ENCODE results near the gene SLC24A5.

- TF ChIP-seq CTCF (IDR thresholded peaks at IDR 0.05) (no peak), POLR2AphosphoS5 (IDR thresholded peaks at IDR 0.05) (no peak)
Observed at GRCh38 chr15:48096813-48097212, 24.0 kb upstream of the SLC24A5 start.
